ACHN (cell line): ENCODE results near the gene RBP5.
A peak's percentile ranks its signal among the peaks of the same experiment; 100 is the strongest.

Source experiments
- DNase-seq: peaks from one replicate; pipeline ENCODE4 v3.0.0-alpha.2; 2015
- in situ Hi-C: cut with HindIII; loops from 2 replicates; pipeline ENCODE4 v1.10.0; 2017; ENCODE audit warnings: low sequenced_read_pairs, low pct_ligation_motif_present, low pct_unique_long_range_greater_than_20kb

The RBP5 gene

GRCh38 chr12:7128681-7129286 lies at the start of gene RBP5:
Gene RBP5 (minus strand): TSS chr12:7128889. CDS start chr12:7128775, 114 bp downstream.
- in situ Hi-C loops: no loop called here
- DNase-seq: no peak

- in situ Hi-C loops: no loop called here
Observed at GRCh38 chr12:7178481-7178880, 49.8 kb upstream of the RBP5 start.

GRCh38 chr12:7176595-7176994 lies 47.9 kb upstream of the RBP5 start:
- DNase-seq: no peak

More at GRCh38 chr12:7178481-7178880, 49.8 kb upstream of the RBP5 start:
- no peak for DNase-seq

GRCh38 chr12:7175493-7175892 lies 46.8 kb upstream of the RBP5 start:
- in situ Hi-C loops: no loop called here
- DNase-seq: no peak

More at GRCh38 chr12:7176595-7176994, 47.9 kb upstream of the RBP5 start:
- in situ Hi-C loops: no loop called here

GRCh38 chr12:7171854-7172253 lies 43.2 kb upstream of the RBP5 start:
- DNase-seq: peak; percentile 18
- in situ Hi-C loops: no loop called here

- no peak for DNase-seq
- in situ Hi-C loops: no loop called here
Observed at GRCh38 chr12:7169951-7170350, 41.3 kb upstream of the RBP5 start.

- no peak for DNase-seq
Observed at GRCh38 chr12:7162691-7163114, 34.0 kb upstream of the RBP5 start.

GRCh38 chr12:7161811-7162210 lies 33.1 kb upstream of the RBP5 start:
- DNase-seq: no peak
- in situ Hi-C loops: no loop called here

More at GRCh38 chr12:7162691-7163114, 34.0 kb upstream of the RBP5 start:
- in situ Hi-C loops: no loop called here

- DNase-seq: no peak
- in situ Hi-C loops: no loop called here
Observed at GRCh38 chr12:7161327-7161726, 32.6 kb upstream of the RBP5 start.

- in situ Hi-C loops: no loop called here
- no peak for DNase-seq
Observed at GRCh38 chr12:7160183-7160582, 31.5 kb upstream of the RBP5 start.

- in situ Hi-C loops: no loop called here
- no peak for DNase-seq
Observed at GRCh38 chr12:7158781-7159609, 30.3 kb upstream of the RBP5 start.

- in situ Hi-C loops: no loop called here
Observed at GRCh38 chr12:7157391-7157790, 28.7 kb upstream of the RBP5 start.

GRCh38 chr12:7156259-7157197 lies 27.8 kb upstream of the RBP5 start:
- in situ Hi-C loops: no loop called here
- no peak for DNase-seq

More at GRCh38 chr12:7157391-7157790, 28.7 kb upstream of the RBP5 start:
- no peak for DNase-seq

GRCh38 chr12:7155471-7156034 lies 26.9 kb upstream of the RBP5 start:
- no peak for DNase-seq
- in situ Hi-C loops: no loop called here

GRCh38 chr12:7154901-7155470 lies 26.3 kb upstream of the RBP5 start:
- no peak for DNase-seq
- in situ Hi-C loops: no loop called here

- no peak for DNase-seq
- in situ Hi-C loops: no loop called here
Observed at GRCh38 chr12:7154042-7154441, 25.4 kb upstream of the RBP5 start.

- DNase-seq: no peak
- in situ Hi-C loops: no loop called here
Observed at GRCh38 chr12:7152818-7153217, 24.1 kb upstream of the RBP5 start.

GRCh38 chr12:7151532-7151931 lies 22.8 kb upstream of the RBP5 start:
- no peak for DNase-seq
- in situ Hi-C loops: no loop called here
